Measurements from ENCODE around the gene CCDC120.
A peak's percentile ranks its signal among the peaks of the same experiment; 100 is the strongest.

CCDC120 gene

GRCh38 chrX:49053223-49054072 is 5.4 kb upstream of the CCDC120 start:
- no peak for TF ChIP-seq CTCF (IDR thresholded peaks at IDR 0.05; ENCODE audit: insufficient read depth, low read depth, low read length, missing control alignments)
- H3K4me3 ChIP-seq (ENCODE audit: low read depth, low read length): peak overlapping the region; percentile 74
- DNase-seq (ENCODE audit: low read depth): peak; percentile 82

DNA sequence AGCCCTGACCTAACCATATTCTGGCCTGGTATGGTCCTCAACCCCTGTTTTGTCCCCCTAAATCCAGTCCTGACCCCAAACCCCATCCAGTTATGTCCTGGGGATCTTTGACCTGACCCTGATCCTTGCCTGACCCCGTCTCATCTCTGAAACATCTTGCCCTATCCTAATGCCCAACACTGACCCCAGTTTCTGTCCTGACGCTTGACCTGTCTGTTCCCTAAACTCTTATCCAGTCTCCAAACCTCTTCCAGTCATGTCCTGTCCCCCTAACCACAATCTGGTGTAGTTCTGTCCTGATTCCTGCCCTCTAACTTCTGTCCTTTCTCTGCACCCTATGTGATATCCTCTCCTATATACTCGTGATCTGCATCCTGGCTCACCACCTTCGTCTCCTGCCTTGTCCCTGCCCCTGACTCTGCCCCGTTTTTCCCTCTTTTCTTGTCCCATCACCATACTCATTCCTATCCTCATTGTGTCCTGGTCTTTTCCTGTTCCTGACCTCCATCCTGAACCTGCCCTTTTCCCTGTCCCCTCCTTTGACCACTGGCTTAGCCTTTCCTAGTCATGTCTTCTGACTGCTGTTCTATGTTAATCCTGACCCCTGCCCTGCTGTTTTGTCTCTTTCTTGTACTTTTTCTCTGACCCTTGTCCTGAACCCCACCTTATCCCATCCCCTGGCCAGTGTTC is 4.6 kb upstream of the CCDC120 start:
- no peak for DNase-seq (ENCODE audit: low read depth)
- peak overlapping the region; percentile 74 for H3K4me3 ChIP-seq (ENCODE audit: low read depth, low read length)
- no peak for TF ChIP-seq CTCF (IDR thresholded peaks at IDR 0.05; ENCODE audit: insufficient read depth, low read depth, low read length, missing control alignments)

DNA sequence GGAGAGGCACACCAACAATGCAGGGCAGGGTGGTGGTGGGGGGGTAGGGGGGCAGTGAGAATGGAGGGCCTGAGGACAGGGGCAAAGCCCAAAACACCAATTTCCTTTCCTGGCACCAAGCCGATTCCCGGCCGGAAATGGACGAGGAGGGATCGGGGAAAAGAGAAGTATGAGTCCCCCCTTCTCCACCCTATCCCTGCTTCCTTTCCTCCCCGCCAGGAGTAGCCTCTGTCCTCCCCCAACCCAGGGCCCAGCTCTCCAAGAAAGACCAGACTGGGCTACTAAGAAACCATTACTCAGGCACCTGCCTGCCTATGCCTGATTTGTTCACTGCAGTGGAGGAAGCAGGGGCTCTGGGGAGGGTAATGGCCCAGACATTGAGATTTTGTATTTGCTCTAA is 402 bp downstream of the CCDC120 start:
- no peak overlapping the region for H3K4me3 ChIP-seq (ENCODE audit: low read depth, low read length)
- no peak for TF ChIP-seq CTCF (IDR thresholded peaks at IDR 0.05; ENCODE audit: insufficient read depth, low read depth, low read length, missing control alignments)

GRCh38 chrX:49059681-49060085 is 884 bp downstream of the CCDC120 start:
- no peak for DNase-seq (ENCODE audit: low read depth)
- no peak for TF ChIP-seq CTCF (IDR thresholded peaks at IDR 0.05; ENCODE audit: insufficient read depth, low read depth, low read length, missing control alignments)
- no peak overlapping the region for H3K4me3 ChIP-seq (ENCODE audit: low read depth, low read length)

More for the DNA sequence above, 402 bp downstream of the CCDC120 start:
- no peak for DNase-seq (ENCODE audit: low read depth)

- no peak overlapping the region for H3K4me3 ChIP-seq (ENCODE audit: low read depth, low read length)
- DNase-seq (ENCODE audit: low read depth): no peak
- no peak for TF ChIP-seq CTCF (IDR thresholded peaks at IDR 0.05; ENCODE audit: insufficient read depth, low read depth, low read length, missing control alignments)
These were observed 2.1 kb downstream of the CCDC120 start for GRCh38 chrX:49060914-49061313.

DNA sequence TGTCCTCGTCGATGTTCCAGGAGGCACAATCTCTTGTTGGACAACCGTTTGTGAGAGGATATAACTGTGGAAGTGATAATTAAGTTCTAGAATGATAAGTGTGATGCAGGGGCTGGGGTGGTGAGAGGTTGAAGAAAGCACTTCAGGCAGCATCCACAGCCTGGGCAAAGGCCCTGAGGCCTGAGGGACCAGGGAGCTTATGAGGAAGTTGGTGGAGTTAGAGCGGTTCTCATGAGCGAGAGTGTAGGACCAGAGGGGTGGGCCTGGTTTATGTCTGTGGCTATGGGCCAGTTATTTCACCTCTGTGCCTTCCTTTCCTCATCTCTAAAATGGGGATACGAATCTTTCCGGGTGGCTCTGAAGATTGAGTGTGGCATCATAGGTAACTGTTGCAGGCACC is 2.7 kb downstream of the CCDC120 start:
- no peak for TF ChIP-seq CTCF (IDR thresholded peaks at IDR 0.05; ENCODE audit: insufficient read depth, low read depth, low read length, missing control alignments)
- no peak for DNase-seq (ENCODE audit: low read depth)
- H3K4me3 ChIP-seq (ENCODE audit: low read depth, low read length): no peak overlapping the region
